IPS-18a (cell line): Measurements from ENCODE around the gene DISC1.
"Not testable (repeated sequence)": the region's sequence is repeated elsewhere in the genome, so short reads cannot be mapped to it uniquely, and the experiment has no call there.

Experiments used
- H3K27ac ChIP-seq: one replicate; pipeline ENCODE4 v1.5.1; 2013; ENCODE audit warnings: low read length
- H3K27me3 ChIP-seq: one replicate; pipeline ENCODE4 v1.6.1; 2013; ENCODE audit warnings: mild to moderate bottlenecking, low read length; ENCODE audit not compliant: control insufficient read depth, insufficient read depth
- H3K36me3 ChIP-seq: one replicate; pipeline ENCODE4 v1.6.1; 2013; ENCODE audit warnings: low read depth, low read length; ENCODE audit not compliant: control insufficient read depth
- H3K4me1 ChIP-seq: one replicate; pipeline ENCODE4 v1.6.1; 2013; ENCODE audit warnings: low read depth, low read length; ENCODE audit not compliant: control insufficient read depth
- H3K4me3 ChIP-seq: one replicate; pipeline ENCODE4 v1.5.1; 2013; ENCODE audit warnings: low read length
- H3K9ac ChIP-seq: one replicate; pipeline ENCODE4 v1.6.1; 2013; ENCODE audit warnings: mild to moderate bottlenecking, low read length, moderate library complexity
- H3K9me3 ChIP-seq: one replicate; pipeline ENCODE4 v1.6.1; 2013; ENCODE audit warnings: low read depth, low read length; ENCODE audit not compliant: control insufficient read depth

The DISC1 gene

DNA sequence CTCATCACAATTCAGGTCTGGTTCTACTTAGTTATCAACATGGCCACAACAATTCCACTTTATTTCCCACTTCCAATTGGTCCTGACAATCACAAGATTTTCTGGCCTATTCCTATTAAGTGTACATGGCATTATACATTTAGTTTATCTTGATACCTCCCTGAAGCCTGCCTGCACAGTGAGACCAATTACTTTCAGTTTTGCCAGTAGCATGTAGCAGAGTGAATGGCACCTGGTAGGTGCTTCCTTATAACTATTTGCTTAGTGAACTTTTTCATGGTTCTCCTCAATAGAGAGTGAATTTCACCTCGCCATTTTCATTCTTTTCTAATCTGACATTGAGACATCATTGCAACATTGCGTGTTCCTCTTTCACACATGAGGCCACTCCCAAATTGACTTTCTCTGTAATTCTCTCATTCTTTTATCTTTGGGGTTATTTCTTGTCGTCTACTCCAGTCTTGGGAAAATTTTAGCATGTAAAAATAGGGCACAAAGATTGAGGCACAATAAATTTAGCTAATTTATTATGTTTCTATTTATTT, 124.3 kb downstream of the DISC1 start:
- no peak overlapping the region for H3K27ac ChIP-seq
- H3K9ac ChIP-seq, result no peak overlapping the region
- no peak overlapping the region for H3K4me3 ChIP-seq
- H3K36me3 ChIP-seq, result no peaks in the 10 kb centered on the region
- H3K4me1 ChIP-seq, result no peaks in the 10 kb centered on the region
- no peaks in the 10 kb centered on the region for H3K9me3 ChIP-seq
- no peaks in the 10 kb centered on the region for H3K27me3 ChIP-seq

DNA sequence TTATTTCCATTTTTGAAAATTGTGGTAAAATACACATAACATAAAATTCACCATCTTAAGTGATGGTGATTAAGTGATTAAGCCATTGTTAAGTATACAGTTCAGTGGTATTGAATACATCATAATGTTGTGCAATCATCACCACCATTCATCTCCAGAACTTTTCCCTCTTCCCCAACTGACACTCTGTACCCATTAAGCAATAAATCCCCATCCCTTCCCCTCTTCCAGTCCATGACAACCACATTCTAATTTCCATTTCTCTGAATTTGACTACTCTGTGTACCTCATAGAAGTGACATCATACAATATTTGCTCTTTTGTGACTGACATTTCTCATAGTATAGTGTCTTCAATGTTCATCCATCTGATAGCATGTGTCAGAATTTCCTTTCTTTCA, 124.8 kb downstream of the DISC1 start:
- no peaks in the 10 kb centered on the region for H3K9me3 ChIP-seq
- no peak overlapping the region for H3K27ac ChIP-seq
- no peaks in the 10 kb centered on the region for H3K4me1 ChIP-seq
- H3K27me3 ChIP-seq, result no peaks in the 10 kb centered on the region
- no peaks in the 10 kb centered on the region for H3K36me3 ChIP-seq
- no peak overlapping the region for H3K9ac ChIP-seq
- no peak overlapping the region for H3K4me3 ChIP-seq

DNA sequence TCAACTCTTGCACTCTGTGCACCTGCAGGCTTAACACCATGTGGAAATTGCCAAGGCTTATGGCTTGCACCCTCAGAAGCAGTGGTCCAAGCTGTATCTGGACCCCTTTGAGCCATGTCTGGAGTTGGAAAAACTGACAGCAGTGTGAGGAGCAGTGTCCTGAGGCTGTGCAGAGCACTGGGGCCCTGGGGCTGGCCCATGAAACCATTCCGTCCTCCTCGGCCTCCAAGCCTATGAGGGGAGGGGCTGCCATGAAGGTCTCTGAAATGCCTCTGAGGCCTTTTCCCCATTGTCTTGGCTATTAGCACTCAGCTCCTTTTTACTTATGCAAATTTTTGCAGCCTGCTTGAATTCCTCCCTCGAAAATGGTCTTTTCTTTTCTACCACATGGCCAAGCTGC, 126.7 kb downstream of the DISC1 start:
- no peak overlapping the region for H3K27ac ChIP-seq
- H3K9me3 ChIP-seq, result no peaks in the 10 kb centered on the region
- H3K4me1 ChIP-seq, result no peaks in the 10 kb centered on the region
- H3K9ac ChIP-seq, result no peak overlapping the region
- H3K36me3 ChIP-seq, result no peaks in the 10 kb centered on the region
- no peaks in the 10 kb centered on the region for H3K27me3 ChIP-seq
- no peak overlapping the region for H3K4me3 ChIP-seq

DNA sequence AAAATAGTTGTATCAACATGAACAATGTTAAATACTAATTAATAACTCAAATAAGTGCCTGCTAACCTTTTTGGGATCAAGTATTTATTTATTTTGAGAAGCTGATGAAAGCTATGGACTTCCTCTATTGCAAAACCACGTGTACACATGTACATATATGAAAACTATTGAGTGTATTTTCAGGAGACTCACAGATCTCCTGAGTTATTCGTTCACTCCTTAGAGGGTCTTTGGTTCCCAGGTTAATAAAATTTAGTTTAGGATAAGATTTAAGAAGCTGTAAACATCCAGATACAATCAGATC, 130.5 kb downstream of the DISC1 start:
- Histone ChIP-seq H3K4me3 (no peak overlapping the region), H3K27me3 (no peaks in the 10 kb centered on the region), H3K9ac (no peak overlapping the region), H3K36me3 (no peaks in the 10 kb centered on the region), H3K4me1 (no peaks in the 10 kb centered on the region), H3K27ac (no peak overlapping the region), H3K9me3 (no peaks in the 10 kb centered on the region)

DNA sequence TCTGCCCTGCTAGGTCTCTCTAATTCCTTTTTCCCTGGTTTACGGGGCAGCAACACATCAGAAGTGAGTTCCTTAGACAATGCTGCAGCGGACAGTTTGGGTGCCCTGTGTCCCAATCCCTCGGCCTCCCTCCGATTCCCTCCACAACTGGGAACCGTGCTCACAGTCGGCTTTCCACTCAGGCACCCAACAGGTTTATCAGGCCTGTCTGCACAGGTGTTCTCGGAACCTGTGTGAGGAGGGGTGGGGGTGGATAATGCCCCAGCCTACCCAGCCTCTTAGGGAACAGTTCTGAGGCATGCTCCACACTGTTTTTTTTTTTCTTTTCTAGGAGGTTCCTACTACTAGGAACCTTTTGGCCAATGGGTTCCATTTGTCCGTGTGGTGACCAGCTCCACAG, 131.2 kb downstream of the DISC1 start:
- Histone ChIP-seq H3K27ac (no peak overlapping the region), H3K4me3 (no peak overlapping the region), H3K9me3 (no peaks in the 10 kb centered on the region), H3K27me3 (no peaks in the 10 kb centered on the region), H3K36me3 (no peaks in the 10 kb centered on the region), H3K4me1 (no peaks in the 10 kb centered on the region), H3K9ac (no peak overlapping the region)

DNA sequence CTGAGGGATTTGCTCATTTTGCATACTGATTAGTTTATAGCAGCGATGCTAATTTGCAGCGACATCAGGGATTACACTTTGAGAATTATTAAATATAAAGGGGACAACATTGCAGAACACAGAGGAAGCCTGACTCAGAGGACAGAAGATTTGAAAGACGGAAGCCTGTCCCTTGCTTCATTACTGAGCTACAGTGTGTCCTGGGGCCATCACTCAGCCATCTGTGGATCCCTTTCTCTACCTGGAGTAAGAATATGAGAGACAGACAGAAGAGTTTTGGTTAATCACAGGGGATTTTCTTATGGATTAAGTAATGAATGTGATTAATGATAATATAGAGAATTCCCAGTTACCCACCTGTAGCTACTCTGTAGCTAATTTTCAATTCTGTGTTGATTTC, 134.7 kb downstream of the DISC1 start:
- no peaks in the 10 kb centered on the region for H3K9me3 ChIP-seq
- no peaks in the 10 kb centered on the region for H3K36me3 ChIP-seq

DNA sequence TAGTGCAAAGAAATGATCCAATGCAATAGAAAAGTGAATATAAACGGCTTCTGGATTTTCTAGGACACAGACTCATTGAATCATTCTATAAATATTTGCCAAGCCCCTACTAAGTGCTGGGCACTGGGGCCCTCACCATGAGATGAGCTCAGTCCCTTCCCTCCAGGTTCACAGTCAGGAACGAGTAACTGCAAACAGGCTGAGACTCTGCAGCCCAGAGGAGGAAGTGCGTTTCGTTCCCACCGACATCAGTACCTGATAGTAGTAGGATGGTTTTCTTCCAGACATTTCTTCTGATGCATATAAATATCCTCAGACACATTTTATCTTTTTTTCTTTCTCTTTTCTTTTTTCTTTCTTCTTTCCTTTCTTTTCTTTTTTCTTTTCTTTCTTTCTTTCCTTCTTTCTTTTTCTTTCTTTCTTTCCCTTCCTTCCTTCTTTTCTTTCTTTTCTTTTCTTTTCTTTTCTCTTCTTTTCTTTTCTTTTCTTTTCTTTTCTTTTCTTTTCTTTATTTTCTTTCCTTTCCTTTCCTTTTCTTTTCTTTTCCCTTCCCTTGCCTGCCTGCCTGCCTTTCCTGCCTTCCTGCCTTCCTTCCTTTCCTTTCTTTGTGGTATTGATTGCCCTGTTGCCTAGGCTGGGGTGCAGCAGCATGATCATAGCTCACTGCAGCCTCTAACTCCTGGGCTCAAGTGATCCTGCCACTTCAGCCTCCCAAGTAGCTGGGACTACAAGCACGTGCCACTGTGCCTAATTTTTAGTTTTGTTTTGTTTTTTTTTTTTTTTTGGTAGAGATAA, 135.4 kb downstream of the DISC1 start:
- H3K9ac ChIP-seq, result no peak overlapping the region
- H3K4me3 ChIP-seq, result no peak overlapping the region
- no peaks in the 10 kb centered on the region for H3K27me3 ChIP-seq
- H3K27ac ChIP-seq, result no peak overlapping the region
- no peaks in the 10 kb centered on the region for H3K4me1 ChIP-seq
- no peaks in the 10 kb centered on the region for H3K36me3 ChIP-seq
- no peaks in the 10 kb centered on the region for H3K9me3 ChIP-seq

More for the DNA sequence above, 134.7 kb downstream of the DISC1 start:
- no peak overlapping the region for H3K4me3 ChIP-seq
- no peak overlapping the region for H3K9ac ChIP-seq
- H3K27ac ChIP-seq, result no peak overlapping the region
- no peaks in the 10 kb centered on the region for H3K4me1 ChIP-seq
- no peaks in the 10 kb centered on the region for H3K27me3 ChIP-seq

DNA sequence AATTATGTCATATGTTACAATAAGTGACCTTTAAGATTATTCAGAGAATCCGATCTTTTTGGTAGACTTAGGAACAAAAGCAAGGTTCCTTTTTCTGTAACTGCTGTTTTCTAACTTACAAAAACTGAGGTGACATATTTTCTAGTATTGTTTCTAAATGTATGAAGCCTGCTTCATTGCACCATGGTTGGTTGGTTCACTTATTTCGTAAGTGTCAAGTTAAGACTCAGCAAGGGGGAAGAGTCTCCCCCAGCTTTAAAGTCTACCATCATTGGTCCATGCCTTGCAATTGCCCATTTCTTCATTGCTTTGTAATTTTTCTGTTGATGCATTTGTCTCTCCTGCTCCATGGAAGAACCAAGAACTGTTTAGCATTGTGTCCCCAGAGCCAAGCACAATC, 136.9 kb downstream of the DISC1 start:
- Histone ChIP-seq H3K27me3 (no peaks in the 10 kb centered on the region), H3K9ac (no peak overlapping the region), H3K27ac (no peak overlapping the region), H3K4me3 (no peak overlapping the region), H3K4me1 (no peaks in the 10 kb centered on the region), H3K9me3 (no peaks in the 10 kb centered on the region), H3K36me3 (no peaks in the 10 kb centered on the region)

DNA sequence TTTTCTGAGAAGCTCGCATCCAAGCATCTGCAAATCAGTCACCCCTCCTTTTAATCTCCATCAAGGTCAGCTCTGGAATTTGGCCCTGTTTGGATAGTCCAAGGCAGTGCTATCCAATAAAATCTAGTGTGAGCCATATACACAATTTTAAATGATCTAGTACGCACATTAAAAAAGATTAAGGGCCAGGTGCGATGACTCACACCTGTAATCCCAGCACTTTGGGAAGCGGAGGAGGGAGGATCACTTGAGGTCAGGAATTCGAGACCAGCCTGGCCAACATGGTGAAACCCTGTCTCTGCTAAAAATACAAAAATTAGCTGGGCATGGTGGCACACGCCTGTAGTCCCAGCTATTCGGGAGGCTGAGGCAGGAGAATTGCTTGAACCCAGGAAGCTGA, 139.2 kb downstream of the DISC1 start:
- not testable (repeated sequence) for H3K36me3 ChIP-seq, H3K4me1 ChIP-seq, H3K9me3 ChIP-seq, H3K9ac ChIP-seq, H3K4me3 ChIP-seq, H3K27ac ChIP-seq, H3K27me3 ChIP-seq

DNA sequence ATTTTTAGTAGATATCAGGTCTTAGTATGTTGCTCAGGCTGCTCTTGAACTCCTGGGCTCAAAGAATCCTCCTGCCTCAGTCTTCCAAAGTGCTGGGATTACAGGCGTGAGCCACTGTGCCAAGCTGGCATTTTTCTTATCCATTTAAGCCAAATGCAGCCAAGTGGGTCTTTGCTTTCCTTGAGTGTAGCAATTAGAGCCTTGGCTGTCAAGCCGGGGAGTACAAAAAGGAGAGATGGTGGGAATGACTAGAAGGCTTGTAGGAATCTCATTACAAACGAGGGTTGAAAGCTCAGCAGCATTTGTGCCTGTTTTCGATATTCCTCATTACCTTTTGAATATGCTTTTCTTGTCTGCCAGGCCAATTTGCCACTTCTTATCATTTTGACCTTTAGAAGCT, 140.9 kb downstream of the DISC1 start:
- H3K4me1 ChIP-seq, result peaks cover 7% of the 10 kb centered on the region
- no peaks in the 10 kb centered on the region for H3K27me3 ChIP-seq
- no peaks in the 10 kb centered on the region for H3K9me3 ChIP-seq
- no peaks in the 10 kb centered on the region for H3K36me3 ChIP-seq
- H3K27ac ChIP-seq, result no peak overlapping the region
- no peak overlapping the region for H3K4me3 ChIP-seq
- no peak overlapping the region for H3K9ac ChIP-seq

DNA sequence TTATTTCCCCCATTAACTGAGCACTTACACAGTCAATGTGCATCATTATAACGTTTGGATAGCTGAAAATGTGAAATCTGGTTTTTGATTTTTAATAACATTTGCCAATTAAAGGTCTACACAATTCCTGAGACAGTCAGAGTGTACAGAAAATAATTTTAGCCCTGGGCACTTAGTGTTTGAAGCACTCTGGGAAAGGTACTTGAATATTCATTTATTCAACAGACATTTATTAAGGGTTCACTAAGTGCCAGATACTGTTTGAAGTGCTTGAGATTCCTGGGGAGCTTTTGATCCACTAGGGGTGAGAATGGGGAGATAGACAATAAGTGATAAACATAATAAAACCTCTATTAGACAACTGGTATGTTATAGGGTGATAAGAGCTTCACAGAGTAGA, 141.8 kb downstream of the DISC1 start:
- H3K4me1 ChIP-seq, result peaks cover 7% of the 10 kb centered on the region
- no peaks in the 10 kb centered on the region for H3K9me3 ChIP-seq
- no peak overlapping the region for H3K9ac ChIP-seq
- H3K36me3 ChIP-seq, result no peaks in the 10 kb centered on the region
- no peak overlapping the region for H3K27ac ChIP-seq
- H3K4me3 ChIP-seq, result no peak overlapping the region
- H3K27me3 ChIP-seq, result no peaks in the 10 kb centered on the region

DNA sequence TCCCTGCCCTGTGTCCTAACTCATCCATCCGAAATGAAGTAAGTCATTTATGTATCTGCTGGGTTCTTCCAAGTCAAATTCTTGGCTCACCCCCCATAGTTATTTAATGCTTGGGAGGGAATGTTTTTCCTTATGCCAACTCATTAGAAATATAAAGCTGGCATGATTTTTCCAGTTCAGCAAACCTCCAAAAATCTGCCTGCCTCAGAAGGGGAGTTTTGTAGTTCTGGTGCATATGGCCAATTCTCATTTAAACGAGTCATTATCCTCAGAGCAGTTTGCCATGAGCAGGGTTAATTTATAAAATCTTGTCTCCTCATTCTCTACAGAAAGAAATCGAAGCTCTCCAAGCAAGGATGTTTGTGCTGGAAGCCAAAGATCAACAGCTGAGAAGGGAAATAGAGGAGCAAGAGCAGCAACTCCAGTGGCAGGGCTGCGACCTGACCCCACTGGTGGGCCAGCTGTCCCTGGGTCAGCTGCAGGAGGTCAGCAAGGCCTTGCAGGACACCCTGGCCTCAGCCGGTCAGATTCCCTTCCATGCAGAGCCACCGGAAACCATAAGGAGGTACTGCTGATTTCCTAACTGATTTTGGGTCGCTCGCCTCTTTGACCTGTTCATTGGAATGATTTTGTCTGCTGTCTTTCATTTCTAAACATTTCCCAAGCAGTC, 144.1 kb downstream of the DISC1 start:
- H3K9ac ChIP-seq, result no peak overlapping the region
- H3K4me3 ChIP-seq, result no peak overlapping the region
- H3K27me3 ChIP-seq, result no peaks in the 10 kb centered on the region
- no peaks in the 10 kb centered on the region for H3K9me3 ChIP-seq
- no peaks in the 10 kb centered on the region for H3K36me3 ChIP-seq
- H3K4me1 ChIP-seq, result peaks cover 7% of the 10 kb centered on the region
- no peak overlapping the region for H3K27ac ChIP-seq
